GM18951 (cell line): Measurements from ENCODE around the gene SELP.
"Not testable (repeated sequence)": the region's sequence is repeated elsewhere in the genome, so short reads cannot be mapped to it uniquely, and the experiment has no call there.

Experiments used
- POLR2A ChIP-seq: IDR thresholded peaks from 4 replicates; pipeline ENCODE4 v1.6.1; 2011; ENCODE audit warnings: mild to moderate bottlenecking; ENCODE audit not compliant: insufficient read length, insufficient read depth; ENCODE audit errors: extremely low read depth
- in situ Hi-C: fragments of 300-500 bp; cut with MboI; formaldehyde crosslinking; loops from one replicate; pipeline ENCODE4 v1.12.0; 2022; ENCODE audit warnings: low sequenced_read_pairs, mixed read lengths, inconsistent platforms; ENCODE audit not compliant: unreplicated experiment

The SELP gene

GRCh38 chr1:169630006-169630405, at the start of gene SELP:
TSS of gene SELP (minus strand) at chr1:169630124. CDS start at chr1:169630074, 50 bp downstream.
- in situ Hi-C loops: no loop called here
- no peak for TF ChIP-seq POLR2A

GRCh38 chr1:169679692-169680091, 49.8 kb upstream of the SELP start:
- TF ChIP-seq POLR2A: no peak
- in situ Hi-C loops: no loop called here

- in situ Hi-C loops: no loop called here
- no peak for TF ChIP-seq POLR2A
These were observed 46.1 kb upstream of the SELP start for GRCh38 chr1:169676001-169676400.

GRCh38 chr1:169670836-169671235, 40.9 kb upstream of the SELP start:
- TF ChIP-seq POLR2A: no peak
- in situ Hi-C loops: no loop called here

- in situ Hi-C loops: not testable (repeated sequence)
These were observed 40.3 kb upstream of the SELP start for GRCh38 chr1:169670244-169670643.

GRCh38 chr1:169667699-169668596, 38.0 kb upstream of the SELP start:
- in situ Hi-C loops: not testable (repeated sequence)

- in situ Hi-C loops: not testable (repeated sequence)
These were observed 37.3 kb upstream of the SELP start for GRCh38 chr1:169667227-169667639.

GRCh38 chr1:169662680-169663079, 32.8 kb upstream of the SELP start:
- in situ Hi-C loops: not testable (repeated sequence)

- in situ Hi-C loops: not testable (repeated sequence)
These were observed 31.1 kb upstream of the SELP start for GRCh38 chr1:169661066-169661465.

GRCh38 chr1:169658777-169659176, 28.9 kb upstream of the SELP start:
- in situ Hi-C loops: not testable (repeated sequence)

GRCh38 chr1:169653873-169654272, 23.9 kb upstream of the SELP start:
- no peak for TF ChIP-seq POLR2A
- in situ Hi-C loops: no loop called here

GRCh38 chr1:169651035-169651434, 21.1 kb upstream of the SELP start:
- TF ChIP-seq POLR2A: no peak
- in situ Hi-C loops: no loop called here

GRCh38 chr1:169650551-169650950, 20.6 kb upstream of the SELP start:
- no peak for TF ChIP-seq POLR2A
- in situ Hi-C loops: no loop called here

- no peak for TF ChIP-seq POLR2A
These were observed 18.8 kb upstream of the SELP start for GRCh38 chr1:169648709-169649108.

GRCh38 chr1:169648187-169648586, 18.3 kb upstream of the SELP start:
- in situ Hi-C loops: no loop called here
- no peak for TF ChIP-seq POLR2A

More at GRCh38 chr1:169648709-169649108, 18.8 kb upstream of the SELP start:
- in situ Hi-C loops: no loop called here
